HepG2 (cell line): ENCODE data around the gene TREH. TPM values are rescaled to one million over a fixed set of nuclear protein-coding genes. Genes with fewer than 3 reads are reported as not detected.
A peak's percentile ranks its signal among the peaks of the same experiment; 100 is the strongest.

ENCODE experiments used
- ADNP ChIP-seq: sonication (generic); formaldehyde crosslinking; IDR thresholded peaks from 2 replicates; pipeline ENCODE4 v1.4.0; 2020; ENCODE audit warnings: missing genetic modification reagents
- GABPA ChIP-seq, 2 experiments: IDR thresholded peaks; 2 replicates each; pipeline ENCODE4 v1.6.1; 2011 to 2016; ENCODE audit warnings: low read depth in 2 of 2, low read length in 1 of 2, missing biosample characterization in 1 of 2, missing genetic modification characterization in 1 of 2
- GTF3A ChIP-seq: sonication (generic); formaldehyde crosslinking; conservative IDR thresholded peaks from 2 replicates; pipeline ENCODE4 v1.4.0; 2020; ENCODE audit warnings: mild to moderate bottlenecking, missing genetic modification reagents
- HNRNPUL1 ChIP-seq: fragments of 200-400 bp; formaldehyde crosslinking; IDR thresholded peaks from 2 replicates; pipeline ENCODE4 v1.6.1; 2017; ENCODE audit warnings: low read depth, mild to moderate bottlenecking, low read length, moderate library complexity
- HOXA9 ChIP-seq: sonication (generic); formaldehyde crosslinking; IDR thresholded peaks from 2 replicates; pipeline ENCODE4 v1.8.1; 2022; ENCODE audit warnings: missing genetic modification reagents, mild to moderate bottlenecking, moderate library complexity, borderline replicate concordance
- MED1 ChIP-seq: sonication (generic); formaldehyde crosslinking; IDR thresholded peaks from 2 replicates; pipeline ENCODE4 v1.4.0; 2020; ENCODE audit warnings: missing genetic modification reagents
- MXD4 ChIP-seq: IDR thresholded peaks from 2 replicates; pipeline ENCODE4 v1.6.1; 2016; ENCODE audit warnings: mild to moderate bottlenecking, missing biosample characterization, missing genetic modification reagents
- NRL ChIP-seq: sonication (generic); formaldehyde crosslinking; IDR thresholded peaks from 2 replicates; pipeline ENCODE4 v1.5.0; 2020; ENCODE audit warnings: missing genetic modification reagents, mild to moderate bottlenecking, moderate library complexity, borderline replicate concordance
- SRSF9 ChIP-seq: fragments of 200-400 bp; formaldehyde crosslinking; IDR thresholded peaks from 2 replicates; pipeline ENCODE4 v1.6.1; 2018; ENCODE audit warnings: borderline replicate concordance, mild to moderate bottlenecking, low read depth, low read length; ENCODE audit not compliant: insufficient read depth, poor library complexity, severe bottlenecking
- THAP11 ChIP-seq: IDR thresholded peaks from 2 replicates; pipeline ENCODE4 v1.6.1; 2016; ENCODE audit warnings: missing biosample characterization, missing genetic modification reagents
- TMF1 ChIP-seq: sonication (generic); formaldehyde crosslinking; IDR thresholded peaks from 2 replicates; pipeline ENCODE4 v1.8.1; 2022; ENCODE audit warnings: low read depth, missing genetic modification reagents
- ZBTB21 ChIP-seq: sonication (generic); formaldehyde crosslinking; IDR thresholded peaks from 2 replicates; pipeline ENCODE4 v1.4.0; 2020; ENCODE audit warnings: missing genetic modification reagents
- ZNF329 ChIP-seq: sonication (generic); formaldehyde crosslinking; IDR thresholded peaks from 2 replicates; pipeline ENCODE4 v1.9.0; 2021; ENCODE audit warnings: low read depth, mild to moderate bottlenecking, missing genetic modification reagents
- ZNF430 ChIP-seq: sonication (generic); formaldehyde crosslinking; IDR thresholded peaks from 2 replicates; pipeline ENCODE4 v1.9.0; 2021; ENCODE audit warnings: mild to moderate bottlenecking, missing genetic modification reagents
- ZNF543 ChIP-seq: sonication (generic); formaldehyde crosslinking; IDR thresholded peaks from 2 replicates; pipeline ENCODE4 v1.4.0; 2020; ENCODE audit warnings: mild to moderate bottlenecking, missing genetic modification reagents
- ZNF660 ChIP-seq: sonication (generic); formaldehyde crosslinking; IDR thresholded peaks from 2 replicates; pipeline ENCODE4 v1.5.1; 2020; ENCODE audit warnings: mild to moderate bottlenecking, low read depth, missing genetic modification reagents, borderline replicate concordance
- polyA plus RNA-seq, 8 experiments: library from polyadenylated mRNA; depleted of rRNA in 3 of 8; stranded (reverse) in 7 of 8; unstranded in 1 of 8; fragments of >200 nt; fragmentation: Illumina TruSeq in 4 of 8; extraction: Trizol in 4 of 8; gene quantifications; 2 replicates each; pipeline versions ENCODE4 v1.2.1 to v1.2.3, GENCODE V29; 2011 to 2016; ENCODE audit warnings: low read depth in 4 of 8, missing spikeins in 1 of 8, mixed read lengths in 1 of 8; ENCODE audit not compliant: insufficient read depth in 1 of 8
- total RNA-seq, 5 experiments: library from RNA; depleted of rRNA; stranded (reverse); fragments of >200 nt; fragmentation: Illumina TruSeq; extraction: Trizol; gene quantifications; 2 replicates each; pipeline ENCODE4 v1.2.3, GENCODE V29; 2016; ENCODE audit warnings: low read depth in 1 of 5
- TF ChIP-seq, protein P1 (sequence below): sonication (generic); formaldehyde crosslinking; IDR thresholded peaks from 2 replicates; pipeline ENCODE4 v1.4.0; 2020; ENCODE audit warnings: missing genetic modification reagents, mild to moderate bottlenecking, borderline replicate concordance
- TF ChIP-seq, protein P2 (sequence below): sonication (generic); formaldehyde crosslinking; IDR thresholded peaks from 2 replicates; pipeline ENCODE4 v1.5.0; 2020; ENCODE audit warnings: missing genetic modification reagents, mild to moderate bottlenecking, borderline replicate concordance
- TF ChIP-seq, protein P3 (sequence below): sonication (generic); formaldehyde crosslinking; IDR thresholded peaks from 2 replicates; pipeline ENCODE4 v1.5.0; 2020; ENCODE audit warnings: missing genetic modification reagents
- TF ChIP-seq, protein P4 (sequence below): IDR thresholded peaks from 2 replicates; pipeline ENCODE4 v1.6.1; 2016; ENCODE audit warnings: missing biosample characterization, missing genetic modification reagents, low read depth
- TF ChIP-seq, protein P5 (sequence below): fragments of 450-650 bp; IDR thresholded peaks from 2 replicates; pipeline ENCODE4 v1.6.1; 2017

TREH gene
- total and polyA plus RNA-seq, 2 of the 13 experiments (the other 11 are each of a cell fraction or from before 2014, with no cell fraction given) = 0.53 to 0.86 TPM

DNA sequence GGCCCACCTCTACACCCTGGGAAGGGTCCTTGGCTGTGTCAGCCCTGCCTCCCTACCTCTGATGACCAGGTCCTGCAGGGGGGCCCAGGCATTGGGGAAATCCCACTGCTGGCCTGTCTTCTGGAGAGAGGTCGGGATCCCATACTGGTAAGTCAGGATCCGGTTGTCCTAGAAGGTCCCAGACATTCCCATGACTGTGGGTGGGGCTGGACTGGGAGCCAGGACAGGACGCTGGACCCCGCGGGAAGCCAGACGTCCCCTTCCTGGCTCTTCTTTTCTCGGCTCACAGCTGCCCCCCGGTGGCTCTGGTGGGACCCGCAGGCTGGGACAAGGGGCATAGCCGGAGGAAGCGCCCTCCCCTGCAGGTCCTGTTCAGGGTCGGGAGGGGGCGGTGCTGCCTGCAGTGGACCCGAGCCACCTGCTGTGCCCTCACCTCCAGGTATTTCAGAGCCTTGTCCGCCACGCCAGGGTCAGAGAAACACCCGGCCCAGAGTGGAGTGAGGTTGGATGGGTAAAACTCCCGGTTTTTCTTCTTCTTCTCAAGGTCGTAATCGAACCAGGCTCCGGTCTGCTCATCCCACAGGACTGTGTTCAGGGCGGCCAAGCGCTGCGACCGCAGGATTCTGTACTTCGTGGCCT lies 20.0 kb downstream of the TREH start (continued):
- TF ChIP-seq SRSF9 (no peak), ADNP (CRISPR knock-in tag) (no peak), ZNF543 (CRISPR knock-in tag) (no peak), HNRNPUL1 (no peak), MED1 (peak; percentile 41; the same call in 1 of the 2 replicates), THAP11 (peak; percentile 43; the same call in 1 of the 2 replicates), NRL (CRISPR knock-in tag) (0 out of 2 replicates have a peak, but pooled peaks have one; percentile 28), HOXA9 (CRISPR knock-in tag) (no peak), MXD4 (CRISPR knock-in tag) (no peak), ZNF430 (CRISPR knock-in tag) (no peak), GABPA (IDR thresholded peaks at IDR 0.05; ENCODE audit: low read depth, low read length) (no peak), GABPA (CRISPR knock-in tag; IDR thresholded peaks at IDR 0.05; ENCODE audit: low read depth) (no peak), GTF3A (CRISPR knock-in tag) (no peak), ZNF660 (CRISPR knock-in tag) (no peak), ZBTB21 (no peak), ZNF329 (CRISPR knock-in tag) (0 out of 2 replicates have a peak, but pooled peaks have one; percentile 30), TMF1 (no peak)
- TF ChIP-seq, protein P1, sequence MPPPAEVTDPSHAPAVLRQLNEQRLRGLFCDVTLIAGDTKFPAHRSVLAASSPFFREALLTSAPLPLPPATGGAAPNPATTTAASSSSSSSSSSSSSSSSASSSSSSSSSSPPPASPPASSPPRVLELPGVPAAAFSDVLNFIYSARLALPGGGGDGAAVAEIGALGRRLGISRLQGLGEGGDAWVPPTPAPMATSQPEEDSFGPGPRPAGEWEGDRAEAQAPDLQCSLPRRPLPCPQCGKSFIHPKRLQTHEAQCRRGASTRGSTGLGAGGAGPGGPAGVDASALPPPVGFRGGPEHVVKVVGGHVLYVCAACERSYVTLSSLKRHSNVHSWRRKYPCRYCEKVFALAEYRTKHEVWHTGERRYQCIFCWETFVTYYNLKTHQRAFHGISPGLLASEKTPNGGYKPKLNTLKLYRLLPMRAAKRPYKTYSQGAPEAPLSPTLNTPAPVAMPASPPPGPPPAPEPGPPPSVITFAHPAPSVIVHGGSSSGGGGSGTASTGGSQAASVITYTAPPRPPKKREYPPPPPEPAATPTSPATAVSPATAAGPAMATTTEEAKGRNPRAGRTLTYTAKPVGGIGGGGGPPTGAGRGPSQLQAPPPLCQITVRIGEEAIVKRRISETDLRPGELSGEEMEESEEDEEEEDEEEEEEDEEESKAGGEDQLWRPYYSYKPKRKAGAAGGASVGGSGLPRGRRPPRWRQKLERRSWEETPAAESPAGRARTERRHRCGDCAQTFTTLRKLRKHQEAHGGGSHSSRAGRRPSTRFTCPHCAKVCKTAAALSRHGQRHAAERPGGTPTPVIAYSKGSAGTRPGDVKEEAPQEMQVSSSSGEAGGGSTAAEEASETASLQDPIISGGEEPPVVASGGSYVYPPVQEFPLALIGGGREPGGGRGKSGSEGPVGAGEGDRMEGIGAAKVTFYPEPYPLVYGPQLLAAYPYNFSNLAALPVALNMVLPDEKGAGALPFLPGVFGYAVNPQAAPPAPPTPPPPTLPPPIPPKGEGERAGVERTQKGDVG (CRISPR knock-in tag) = no peak
- TF ChIP-seq, protein P2, sequence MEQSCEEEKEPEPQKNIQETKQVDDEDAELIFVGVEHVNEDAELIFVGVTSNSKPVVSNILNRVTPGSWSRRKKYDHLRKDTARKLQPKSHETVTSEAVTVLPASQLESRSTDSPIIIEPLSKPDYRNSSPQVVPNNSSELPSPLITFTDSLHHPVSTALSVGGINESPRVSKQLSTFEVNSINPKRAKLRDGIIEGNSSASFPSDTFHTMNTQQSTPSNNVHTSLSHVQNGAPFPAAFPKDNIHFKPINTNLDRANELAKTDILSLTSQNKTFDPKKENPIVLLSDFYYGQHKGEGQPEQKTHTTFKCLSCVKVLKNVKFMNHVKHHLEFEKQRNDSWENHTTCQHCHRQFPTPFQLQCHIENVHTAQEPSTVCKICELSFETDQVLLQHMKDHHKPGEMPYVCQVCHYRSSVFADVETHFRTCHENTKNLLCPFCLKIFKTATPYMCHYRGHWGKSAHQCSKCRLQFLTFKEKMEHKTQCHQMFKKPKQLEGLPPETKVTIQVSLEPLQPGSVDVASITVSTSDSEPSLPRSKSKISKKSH (CRISPR knock-in tag) = no peak
- TF ChIP-seq, protein P3, sequence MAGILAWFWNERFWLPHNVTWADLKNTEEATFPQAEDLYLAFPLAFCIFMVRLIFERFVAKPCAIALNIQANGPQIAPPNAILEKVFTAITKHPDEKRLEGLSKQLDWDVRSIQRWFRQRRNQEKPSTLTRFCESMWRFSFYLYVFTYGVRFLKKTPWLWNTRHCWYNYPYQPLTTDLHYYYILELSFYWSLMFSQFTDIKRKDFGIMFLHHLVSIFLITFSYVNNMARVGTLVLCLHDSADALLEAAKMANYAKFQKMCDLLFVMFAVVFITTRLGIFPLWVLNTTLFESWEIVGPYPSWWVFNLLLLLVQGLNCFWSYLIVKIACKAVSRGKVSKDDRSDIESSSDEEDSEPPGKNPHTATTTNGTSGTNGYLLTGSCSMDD = no peak
- TF ChIP-seq, protein P4, sequence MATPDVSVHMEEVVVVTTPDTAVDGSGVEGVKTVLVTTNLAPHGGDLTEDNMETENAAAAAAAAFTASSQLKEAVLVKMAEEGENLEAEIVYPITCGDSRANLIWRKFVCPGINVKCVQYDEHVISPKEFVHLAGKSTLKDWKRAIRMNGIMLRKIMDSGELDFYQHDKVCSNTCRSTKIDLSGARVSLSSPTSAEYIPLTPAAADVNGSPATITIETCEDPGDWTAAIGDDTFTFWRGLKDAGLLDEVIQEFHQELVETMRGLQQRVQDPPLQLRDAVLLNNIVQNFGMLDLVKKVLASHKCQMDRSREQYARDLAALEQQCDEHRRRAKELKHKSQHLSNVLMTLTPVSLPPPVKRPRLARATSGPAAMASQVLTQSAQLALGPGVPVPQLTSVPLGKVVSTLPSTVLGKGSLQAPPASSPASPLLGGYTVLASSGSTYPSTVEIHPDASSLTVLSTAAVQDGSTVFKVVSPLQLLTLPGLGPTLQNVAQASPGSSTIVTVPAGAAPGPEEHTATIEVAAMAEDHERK (CRISPR knock-in tag) = no peak
- TF ChIP-seq, protein P5, sequence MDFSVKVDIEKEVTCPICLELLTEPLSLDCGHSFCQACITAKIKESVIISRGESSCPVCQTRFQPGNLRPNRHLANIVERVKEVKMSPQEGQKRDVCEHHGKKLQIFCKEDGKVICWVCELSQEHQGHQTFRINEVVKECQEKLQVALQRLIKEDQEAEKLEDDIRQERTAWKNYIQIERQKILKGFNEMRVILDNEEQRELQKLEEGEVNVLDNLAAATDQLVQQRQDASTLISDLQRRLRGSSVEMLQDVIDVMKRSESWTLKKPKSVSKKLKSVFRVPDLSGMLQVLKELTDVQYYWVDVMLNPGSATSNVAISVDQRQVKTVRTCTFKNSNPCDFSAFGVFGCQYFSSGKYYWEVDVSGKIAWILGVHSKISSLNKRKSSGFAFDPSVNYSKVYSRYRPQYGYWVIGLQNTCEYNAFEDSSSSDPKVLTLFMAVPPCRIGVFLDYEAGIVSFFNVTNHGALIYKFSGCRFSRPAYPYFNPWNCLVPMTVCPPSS = no peak
